Measurements from ENCODE around the gene NPL. TPM values are rescaled to one million over a fixed set of nuclear protein-coding genes. Genes with fewer than 3 reads are reported as not detected.

The NPL gene
- total RNA-seq, 2 donors from 2014 or later = 0.99 to 2.6 TPM

DNA sequence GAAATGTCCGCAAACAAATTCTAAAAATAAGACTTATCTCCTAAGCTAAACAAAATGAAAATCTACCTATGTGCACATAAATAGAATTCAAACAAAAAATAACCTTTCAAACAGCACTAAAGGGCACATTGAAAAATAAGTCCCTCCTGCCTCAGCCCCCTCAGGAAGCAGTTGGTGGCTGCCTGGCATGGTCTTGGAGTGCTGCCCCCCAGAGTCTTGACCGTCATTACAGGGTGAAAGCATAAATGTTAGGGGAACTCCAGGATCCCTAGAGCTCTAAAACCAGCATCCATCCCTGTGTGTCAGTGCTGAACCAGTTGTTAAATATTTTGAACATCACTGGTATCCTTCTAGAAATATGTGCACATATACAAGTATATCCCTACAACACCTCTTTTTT, 6.5 kb upstream of the NPL start:
- no peak overlapping the region for H3K4me3 ChIP-seq
- DNase-seq (no peak), ATAC-seq (no peak)
- TF ChIP-seq, protein P1, sequence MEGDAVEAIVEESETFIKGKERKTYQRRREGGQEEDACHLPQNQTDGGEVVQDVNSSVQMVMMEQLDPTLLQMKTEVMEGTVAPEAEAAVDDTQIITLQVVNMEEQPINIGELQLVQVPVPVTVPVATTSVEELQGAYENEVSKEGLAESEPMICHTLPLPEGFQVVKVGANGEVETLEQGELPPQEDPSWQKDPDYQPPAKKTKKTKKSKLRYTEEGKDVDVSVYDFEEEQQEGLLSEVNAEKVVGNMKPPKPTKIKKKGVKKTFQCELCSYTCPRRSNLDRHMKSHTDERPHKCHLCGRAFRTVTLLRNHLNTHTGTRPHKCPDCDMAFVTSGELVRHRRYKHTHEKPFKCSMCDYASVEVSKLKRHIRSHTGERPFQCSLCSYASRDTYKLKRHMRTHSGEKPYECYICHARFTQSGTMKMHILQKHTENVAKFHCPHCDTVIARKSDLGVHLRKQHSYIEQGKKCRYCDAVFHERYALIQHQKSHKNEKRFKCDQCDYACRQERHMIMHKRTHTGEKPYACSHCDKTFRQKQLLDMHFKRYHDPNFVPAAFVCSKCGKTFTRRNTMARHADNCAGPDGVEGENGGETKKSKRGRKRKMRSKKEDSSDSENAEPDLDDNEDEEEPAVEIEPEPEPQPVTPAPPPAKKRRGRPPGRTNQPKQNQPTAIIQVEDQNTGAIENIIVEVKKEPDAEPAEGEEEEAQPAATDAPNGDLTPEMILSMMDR (IDR thresholded peaks at IDR 0.05) = no peak
- no peak for TF ChIP-seq POLR2A (IDR thresholded peaks at IDR 0.05)
- no peaks in the 10 kb centered on the region for H3K27me3 ChIP-seq
- H3K36me3 ChIP-seq (replicated peaks in 1 of 2; ENCODE audit: insufficient read depth in 1 of 2, low read depth in 2 of 2) = no peaks in the 10 kb centered on the region
- no peaks in the 10 kb centered on the region for H3K9me3 ChIP-seq
- no peak overlapping the region for H3K27ac ChIP-seq
- no peaks in the 10 kb centered on the region for H3K4me1 ChIP-seq
- intact Hi-C loops (cut with DNase I) = loop anchor here (5.0 to 10.0 kb wide), 3 partner anchors 181 to 698 kb away; partner anchors contain the start of gene RGS16
- 28 to 57% methylated on average over 2 of the region's 2 CpGs for WGBS, 2 donors

DNA sequence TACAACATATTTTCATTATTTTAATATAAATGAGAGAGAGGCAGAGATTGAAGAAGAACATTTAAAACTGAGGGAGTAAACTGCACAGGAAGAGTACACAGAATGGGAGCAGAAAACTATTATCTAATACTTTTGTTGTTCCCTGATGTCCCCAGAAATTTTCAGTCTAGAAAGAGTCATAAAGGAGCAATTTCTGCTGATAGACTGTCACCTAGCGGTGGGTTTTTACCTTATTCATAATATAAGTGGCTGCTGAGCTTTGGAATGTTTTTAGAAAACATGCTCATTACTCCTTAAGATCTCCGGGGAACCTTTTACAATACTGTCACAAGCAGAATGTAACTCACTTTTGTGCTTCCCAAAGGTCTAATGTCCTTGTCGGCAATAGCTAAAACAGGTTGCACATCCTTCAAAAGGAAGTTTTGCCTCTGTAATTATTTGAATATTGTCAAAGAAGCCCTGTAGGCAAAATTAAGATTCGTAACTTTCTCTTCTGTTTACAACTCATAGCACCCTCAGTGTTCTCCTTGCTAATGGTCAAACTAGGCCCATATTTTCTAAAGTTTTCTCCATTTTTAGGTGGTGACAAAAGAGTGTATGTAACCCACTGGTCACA, 4.9 kb upstream of the NPL start:
- H3K27me3 ChIP-seq = no peaks in the 10 kb centered on the region
- 29 to 31% methylated on average over 4 of the region's 4 CpGs for WGBS, 2 donors
- intact Hi-C loops (cut with DNase I) = loop anchor here (5.0 to 10.0 kb wide), 3 partner anchors 182 to 700 kb away; partner anchors contain the start of gene RGS16

DNA sequence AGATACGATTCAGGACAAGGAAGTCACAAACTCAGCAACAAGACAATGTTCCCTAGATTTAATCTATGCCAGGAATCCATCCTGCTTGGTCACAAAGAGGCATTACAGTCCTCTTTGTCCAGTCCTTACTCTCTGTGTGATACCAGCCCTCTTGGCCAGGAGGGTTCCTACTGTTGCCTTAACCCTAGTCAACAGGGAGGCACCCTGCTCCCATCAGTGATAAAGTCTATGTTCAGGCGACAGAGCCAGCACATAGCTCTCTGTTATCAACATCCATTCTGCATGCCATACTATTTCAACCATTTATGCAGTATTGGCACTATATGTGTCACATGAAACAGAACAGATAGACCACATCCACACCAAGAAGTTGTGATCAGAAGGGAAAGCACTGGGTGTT, 4.4 kb upstream of the NPL start:
- intact Hi-C loops (cut with DNase I) = loop anchor here (10.0 kb wide), 2 partner anchors 340 to 700 kb away; no protein-coding TSS in a partner anchor
- no peaks in the 10 kb centered on the region for H3K27me3 ChIP-seq
- H3K36me3 ChIP-seq (replicated peaks in 1 of 2; ENCODE audit: insufficient read depth in 1 of 2, low read depth in 2 of 2) = no peaks in the 10 kb centered on the region
- DNase-seq (no peak), ATAC-seq (no peak)
- peaks cover 12% of the 10 kb centered on the region for H3K4me1 ChIP-seq
- no peak overlapping the region for H3K27ac ChIP-seq
- WGBS, 2 donors = 58 to 62% methylated on average over 2 of the region's 2 CpGs
- no peak overlapping the region for H3K4me3 ChIP-seq
- H3K9me3 ChIP-seq = no peaks in the 10 kb centered on the region
- TF ChIP-seq POLR2A (IDR thresholded peaks at IDR 0.05) = no peak
- TF ChIP-seq, protein P1 (IDR thresholded peaks at IDR 0.05) = no peak

More for the DNA sequence above, 4.9 kb upstream of the NPL start:
- ATAC-seq (no peak), DNase-seq (peak in 2 of 4 donors; percentile 14 to 42)
- Histone ChIP-seq H3K27ac (no peak overlapping the region), H3K4me3 (no peak overlapping the region), H3K36me3 (replicated peaks in 1 of 2; ENCODE audit: insufficient read depth in 1 of 2, low read depth in 2 of 2) (no peaks in the 10 kb centered on the region), H3K4me1 (peaks cover 7% of the 10 kb centered on the region), H3K9me3 (no peaks in the 10 kb centered on the region)
- TF ChIP-seq, protein P1 (IDR thresholded peaks at IDR 0.05) = peak; percentile 70 to 85 (median 80)
- no peak for TF ChIP-seq POLR2A (IDR thresholded peaks at IDR 0.05)

DNA sequence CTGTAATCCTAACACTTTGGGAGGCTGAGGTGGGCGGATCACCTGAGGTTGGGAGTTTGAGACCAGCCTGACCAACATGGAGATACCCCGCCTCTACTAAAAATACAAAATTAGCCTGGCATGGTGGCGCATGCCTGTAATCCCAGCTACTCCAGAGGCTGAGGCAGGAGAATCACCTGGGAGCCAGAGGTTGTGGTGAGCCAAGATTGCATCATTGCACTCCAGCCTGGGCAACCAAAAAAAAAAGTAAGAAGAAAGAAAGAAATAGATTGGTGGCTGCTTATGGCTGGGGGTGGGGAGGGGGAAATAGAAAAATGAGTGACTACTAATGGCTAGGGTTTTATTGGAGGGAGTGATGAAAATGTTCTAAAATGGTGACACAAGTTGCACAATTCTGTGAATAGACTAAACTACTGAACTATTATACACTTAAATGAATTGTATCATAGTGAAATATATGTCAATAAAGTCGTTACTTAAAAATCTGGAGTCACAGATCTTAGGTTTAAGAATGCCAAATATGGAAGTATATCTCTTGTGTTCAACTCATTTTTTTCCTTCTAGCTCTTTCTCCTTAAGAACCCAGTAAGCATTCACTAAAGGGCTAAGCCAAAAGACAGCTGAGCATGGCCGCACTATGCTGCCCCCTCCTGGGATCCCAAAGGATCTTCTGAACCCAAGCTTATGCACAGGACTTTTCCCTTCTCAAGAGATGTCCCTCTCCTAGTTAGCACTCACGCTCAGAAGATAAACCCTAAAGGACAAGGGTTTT, 3.2 kb upstream of the NPL start:
- DNase-seq (peak; percentile 53 to 62 (median 56)), ATAC-seq (no peak)
- intact Hi-C loops (cut with DNase I) = loop anchor here (10.0 kb wide), 2 partner anchors 342 to 702 kb away; no protein-coding TSS in a partner anchor
- Histone ChIP-seq H3K36me3 (replicated peaks in 1 of 2; ENCODE audit: insufficient read depth in 1 of 2, low read depth in 2 of 2) (no peaks in the 10 kb centered on the region), H3K4me1 (peaks cover 14% of the 10 kb centered on the region), H3K27me3 (no peaks in the 10 kb centered on the region), H3K27ac (no peak overlapping the region), H3K4me3 (no peak overlapping the region), H3K9me3 (no peaks in the 10 kb centered on the region)
- no peak for TF ChIP-seq POLR2A (IDR thresholded peaks at IDR 0.05)
- TF ChIP-seq, protein P1 (IDR thresholded peaks at IDR 0.05) = peak; percentile 30 to 57 (median 54)
- WGBS, 2 donors = 39 to 51% methylated on average over 6 of the region's 6 CpGs
